Body of pancreas (tissue), 4 donors: ENCODE results near the gene PARP1.

Experiments used
- CTCF ChIP-seq, 7 experiments: fragments of 450-650 bp in 4 of 7; fragments of 200-600 bp in 3 of 7; sonication (generic) in 3 of 7; IDR thresholded peaks; one replicate each; pipeline ENCODE4 v1.5.1; 2016 to 2019; ENCODE audit warnings: antibody characterized with exemption in 7 of 7
- POLR2A ChIP-seq, 3 donors: fragments of 450-650 bp; IDR thresholded peaks; one replicate each; pipeline ENCODE4 v1.6.1; 2016; ENCODE audit warnings: antibody characterized with exemption in 3 of 3, mild to moderate bottlenecking in 2 of 3

GRCh38 chr1:226362361-226362760 lies 45.5 kb downstream of the PARP1 start:
- TF ChIP-seq CTCF (IDR thresholded peaks at IDR 0.05) = no peak
- TF ChIP-seq POLR2A (IDR thresholded peaks at IDR 0.05) = no peak
